CD4-positive, CD25-positive, alpha-beta regulatory T cell (primary cell): Measurements from ENCODE around the gene JPH2. TPM values are rescaled to one million over a fixed set of nuclear protein-coding genes. Genes with fewer than 3 reads are reported as not detected.

Experiments used
- ATAC-seq, 2 donors: fragments of 150-1000 bp; cut with Tn5 transposase; one replicate each; pipeline ENCODE4 v1.10.0; 2021; ENCODE audit warnings: low read depth in 2 of 2, moderate number of reproducible peaks in 2 of 2, moderate library complexity in 1 of 2
- DNase-seq, 3 donors: peaks; one replicate each; pipeline versions ENCODE4 v3.0.0 to v3.0.0-alpha.2; 2012 to 2022; ENCODE audit warnings: mixed read lengths in 1 of 3
- H3K27ac ChIP-seq: one replicate; pipeline ENCODE4 v1.7.0; 2013; ENCODE audit warnings: mild to moderate bottlenecking, low read length; ENCODE audit not compliant: insufficient read depth, poor library complexity, severe bottlenecking
- H3K27me3 ChIP-seq: one replicate; pipeline ENCODE4 v1.7.0; 2013; ENCODE audit warnings: low read length; ENCODE audit not compliant: control insufficient read depth, insufficient read depth
- H3K36me3 ChIP-seq: one replicate; pipeline ENCODE4 v1.7.0; 2013; ENCODE audit warnings: mild to moderate bottlenecking, low read length, moderate library complexity; ENCODE audit not compliant: control insufficient read depth, insufficient read depth
- H3K4me1 ChIP-seq: 2 replicates; pipeline ENCODE4 v1.7.0; 2013; ENCODE audit warnings: mild to moderate bottlenecking, low read length; ENCODE audit not compliant: insufficient read depth, control insufficient read depth, poor library complexity, severe bottlenecking
- H3K4me3 ChIP-seq: one replicate; pipeline ENCODE4 v1.7.0; 2013; ENCODE audit warnings: low read depth, mild to moderate bottlenecking, low read length, moderate library complexity
- H3K9me3 ChIP-seq, 2 experiments: 1 replicate in 1 of 2; 2 replicates in 1 of 2; pipeline ENCODE4 v1.7.0; 2013; ENCODE audit warnings: low read length in 2 of 2, mild to moderate bottlenecking in 1 of 2, moderate library complexity in 1 of 2; ENCODE audit not compliant: control insufficient read depth in 2 of 2
- H3K27ac Mint-ChIP-seq, 3 donors: one replicate each; pipeline ENCODE4 v1.8.0; 2020 to 2022; ENCODE audit warnings: mild to moderate bottlenecking in 3 of 3, mixed read lengths in 3 of 3, moderate library complexity in 2 of 3
- H3K27me3 Mint-ChIP-seq: one replicate; pipeline ENCODE4 v1.8.0; 2022; ENCODE audit warnings: mild to moderate bottlenecking, mixed read lengths
- H3K36me3 Mint-ChIP-seq: one replicate; pipeline ENCODE4 v1.8.0; 2020; ENCODE audit warnings: mixed read lengths
- H3K4me1 Mint-ChIP-seq, 4 donors: one replicate each; pipeline ENCODE4 v1.8.0; 2020 to 2022; ENCODE audit warnings: mixed read lengths in 4 of 4, mild to moderate bottlenecking in 1 of 4
- H3K4me3 Mint-ChIP-seq, 4 donors: one replicate each; pipeline ENCODE4 v1.8.0; 2020 to 2022; ENCODE audit warnings: mild to moderate bottlenecking in 4 of 4, mixed read lengths in 4 of 4, moderate library complexity in 3 of 4
- H3K9me3 Mint-ChIP-seq, 7 donors: one replicate each; pipeline ENCODE4 v1.8.0; 2020 to 2022; ENCODE audit warnings: mixed read lengths in 7 of 7, mild to moderate bottlenecking in 3 of 7, moderate library complexity in 2 of 7
- polyA plus RNA-seq, 4 donors: library from polyadenylated mRNA; unstranded; fragments of 300-500 nt; fragmentation: Illumina TruSeq; gene quantifications; one replicate each; pipeline ENCODE4 v1.2.3, GENCODE V29; 2021
- total RNA-seq: library from RNA; stranded (reverse); gene quantifications from one replicate; pipeline ENCODE4 v1.2.3, GENCODE V29; 2022

The JPH2 gene
- total and polyA plus RNA-seq, 5 donors from 2014 or later = not detected

DNA sequence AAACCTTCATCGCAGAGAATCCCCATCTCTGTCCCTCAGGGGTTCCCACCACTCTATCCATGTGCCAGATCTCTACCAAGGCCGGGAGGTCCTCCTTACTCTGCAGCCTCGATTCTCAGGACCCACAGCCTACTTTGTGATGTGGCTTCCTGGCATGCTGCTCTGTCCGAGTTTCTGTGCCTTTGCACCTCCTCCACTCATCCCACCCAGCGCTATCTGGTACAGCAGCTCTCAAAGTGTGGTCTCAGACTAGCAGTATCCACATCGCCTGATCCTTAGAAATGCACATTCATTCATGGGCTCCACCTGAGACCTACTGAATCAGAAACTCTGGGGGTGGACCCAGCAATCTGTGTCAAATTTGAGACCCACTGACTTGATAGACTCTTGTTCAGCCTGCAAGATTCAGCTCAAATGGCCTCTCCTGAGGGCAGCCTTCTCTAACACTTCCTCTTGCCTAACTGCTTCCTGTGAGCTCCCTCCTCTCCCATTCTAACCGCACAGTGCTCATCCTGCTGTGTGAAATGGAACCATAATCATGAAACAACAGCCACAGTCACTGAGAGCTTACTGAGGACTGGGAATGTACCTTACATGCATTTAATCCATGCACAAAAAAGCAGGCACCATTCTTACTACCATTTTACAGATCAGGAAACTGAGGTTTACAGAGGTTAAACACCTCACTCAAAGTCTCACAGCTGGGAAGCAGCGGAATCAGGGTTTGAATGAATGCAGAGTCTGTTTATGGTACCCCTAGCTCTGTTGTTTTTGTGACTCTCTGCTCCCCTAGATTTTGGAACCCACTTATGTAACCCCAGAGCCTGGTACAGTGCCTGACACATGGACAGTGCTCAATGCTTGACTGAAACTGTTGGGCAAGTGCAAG is 69.4 kb downstream of the JPH2 start:
- Histone ChIP-seq H3K9me3 (no peaks in the 10 kb centered on the region), H3K27ac (no peak overlapping the region)
- H3K27me3 Mint-ChIP-seq = peaks cover 29% of the 10 kb centered on the region

DNA sequence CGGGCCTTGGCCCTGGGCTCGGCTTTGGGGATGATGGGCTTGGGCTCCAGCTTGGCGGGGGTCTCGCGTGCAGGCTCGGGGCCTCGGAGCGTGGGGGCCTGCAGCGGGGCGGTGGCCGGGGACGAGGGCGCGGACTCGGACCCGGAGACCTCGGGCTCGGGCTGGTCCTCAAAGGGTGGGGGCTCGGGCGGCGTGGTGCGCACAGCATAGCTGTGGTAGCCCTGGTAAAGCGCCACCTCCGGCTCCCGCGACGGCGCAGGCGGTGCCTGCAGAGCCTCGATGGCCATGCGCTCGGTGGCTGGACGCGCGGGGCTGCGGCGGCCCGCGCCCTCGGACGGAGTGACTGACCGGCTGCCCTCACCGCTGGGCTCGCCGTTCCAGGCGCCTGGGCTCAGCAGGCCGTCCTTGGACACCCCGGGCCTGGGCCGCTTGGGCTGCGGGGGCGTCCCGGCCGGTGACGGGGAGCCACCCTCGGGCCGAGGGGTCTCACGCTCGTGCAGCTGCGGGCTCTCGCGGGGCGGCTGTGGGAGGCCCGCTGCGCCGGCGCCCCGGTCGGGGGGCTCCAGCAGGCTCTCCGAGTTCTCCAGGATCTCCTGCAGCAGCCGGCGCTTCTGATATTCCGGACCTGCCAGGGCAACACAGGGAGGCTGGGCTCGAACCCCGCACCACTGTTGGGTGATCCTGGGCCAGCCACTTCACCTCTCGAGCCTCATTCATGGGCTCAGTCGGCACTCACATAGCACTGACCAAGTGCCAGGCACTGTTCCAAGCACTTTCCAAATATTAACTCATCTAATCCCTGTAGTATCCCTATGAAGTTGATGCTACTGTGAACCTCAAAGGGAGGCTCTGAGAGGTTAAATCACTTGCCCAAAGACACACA is 71.0 kb downstream of the JPH2 start:
- Mint-ChIP-seq H3K36me3 (no peaks in the 10 kb centered on the region), H3K9me3 (no peaks in the 10 kb centered on the region), H3K4me1 (peaks cover 0 to 7% (median 4%) of the 10 kb centered on the region in 4 donors), H3K4me3 (no peak overlapping the region), H3K27ac (no peak overlapping the region), H3K27me3 (peaks cover 32% of the 10 kb centered on the region)
- H3K36me3 ChIP-seq = no peaks in the 10 kb centered on the region
- no peak overlapping the region for H3K27ac ChIP-seq
- peaks cover 4% of the 10 kb centered on the region for H3K4me1 ChIP-seq
- H3K4me3 ChIP-seq = no peak overlapping the region
- H3K27me3 ChIP-seq = peaks cover 7% of the 10 kb centered on the region
- DNase-seq (no peak), ATAC-seq (no peak)
- no peaks in the 10 kb centered on the region for H3K9me3 ChIP-seq

More for the DNA sequence above, 69.4 kb downstream of the JPH2 start:
- no peaks in the 10 kb centered on the region for H3K36me3 ChIP-seq
- ATAC-seq = no peak
- no peaks in the 10 kb centered on the region for H3K9me3 Mint-ChIP-seq
- H3K36me3 Mint-ChIP-seq = no peaks in the 10 kb centered on the region
- peaks cover 0 to 7% (median 4%) of the 10 kb centered on the region in 4 donors for H3K4me1 Mint-ChIP-seq
- H3K4me1 ChIP-seq = peaks cover 4% of the 10 kb centered on the region
- DNase-seq = no peak
- H3K27me3 ChIP-seq = peaks cover 12% of the 10 kb centered on the region
- H3K4me3 ChIP-seq = no peak overlapping the region
- H3K27ac Mint-ChIP-seq = no peak overlapping the region
- no peak overlapping the region for H3K4me3 Mint-ChIP-seq

DNA sequence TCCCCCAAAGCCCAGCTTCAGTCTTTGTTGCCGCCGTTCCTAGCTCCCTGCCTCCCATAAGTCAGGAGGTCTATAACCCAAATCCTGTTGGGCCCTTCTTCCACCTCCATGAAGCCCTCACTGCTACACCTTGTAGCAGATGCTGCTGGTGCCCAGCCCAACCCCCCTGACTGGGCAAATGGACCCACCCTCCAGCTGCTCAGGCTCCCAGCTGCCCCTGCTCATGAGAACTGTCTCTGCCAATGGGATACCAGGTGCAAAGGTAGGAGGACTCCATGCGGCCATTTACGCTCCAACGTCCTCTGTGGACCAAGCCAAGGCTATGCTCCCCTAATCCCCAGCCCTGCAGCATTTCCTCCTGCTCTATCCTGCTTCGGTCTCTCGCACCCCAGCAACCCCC is 71.8 kb downstream of the JPH2 start:
- peaks cover 30% of the 10 kb centered on the region for H3K27me3 Mint-ChIP-seq
- peaks cover 0 to 7% (median 4%) of the 10 kb centered on the region in 4 donors for H3K4me1 Mint-ChIP-seq
- peaks cover 4% of the 10 kb centered on the region for H3K4me1 ChIP-seq
- no peak for DNase-seq
- H3K27ac ChIP-seq = no peak overlapping the region
- no peak for ATAC-seq
- H3K36me3 ChIP-seq = no peaks in the 10 kb centered on the region
- H3K9me3 Mint-ChIP-seq = no peaks in the 10 kb centered on the region
- H3K27ac Mint-ChIP-seq = no peak overlapping the region
- H3K9me3 ChIP-seq = no peaks in the 10 kb centered on the region
- peaks cover 7% of the 10 kb centered on the region for H3K27me3 ChIP-seq
- H3K4me3 Mint-ChIP-seq = no peak overlapping the region
- no peak overlapping the region for H3K4me3 ChIP-seq
- H3K36me3 Mint-ChIP-seq = no peaks in the 10 kb centered on the region

DNA sequence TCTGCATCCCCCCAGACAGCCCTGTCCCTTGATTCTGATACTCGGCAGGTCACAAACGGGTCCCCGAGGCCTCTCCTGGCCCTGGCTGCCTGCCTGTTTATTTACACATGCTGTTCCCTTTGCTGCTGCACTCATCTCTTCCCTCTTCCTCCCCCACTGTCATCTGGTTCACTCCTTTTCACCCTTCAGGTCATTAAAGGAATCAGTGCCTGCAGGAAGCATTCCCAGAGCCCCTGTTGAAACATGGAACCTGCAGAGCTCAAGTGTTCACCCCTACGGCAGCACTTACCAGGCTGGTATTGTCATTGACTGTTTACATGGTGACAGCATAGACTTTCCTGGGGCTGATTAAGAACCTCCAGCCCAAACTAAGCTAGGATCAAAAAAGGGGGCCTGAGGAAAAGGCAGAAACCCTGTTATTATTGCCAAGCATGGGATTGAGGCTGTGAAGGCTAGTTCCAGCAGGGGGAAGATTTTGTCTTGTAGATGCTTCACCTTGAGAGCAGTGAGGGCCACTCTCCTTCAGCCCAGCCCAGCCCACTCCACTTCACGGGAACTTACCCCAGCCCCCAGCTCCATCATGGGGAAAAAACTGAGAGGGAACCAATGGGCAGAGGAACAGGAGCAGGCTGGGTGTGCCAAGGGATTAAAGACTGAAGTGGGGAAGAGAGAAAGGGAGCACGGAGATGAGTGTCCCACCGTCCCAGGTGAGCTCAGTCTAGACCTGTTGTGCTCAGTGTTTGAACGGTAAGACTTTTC is 73.2 kb downstream of the JPH2 start:
- peaks cover 4% of the 10 kb centered on the region for H3K4me1 ChIP-seq
- H3K36me3 Mint-ChIP-seq = no peaks in the 10 kb centered on the region
- H3K27me3 ChIP-seq = peaks cover 12% of the 10 kb centered on the region
- no peak overlapping the region for H3K4me3 ChIP-seq
- H3K27me3 Mint-ChIP-seq = peaks cover 36% of the 10 kb centered on the region
- no peak overlapping the region for H3K4me3 Mint-ChIP-seq
- no peaks in the 10 kb centered on the region for H3K9me3 ChIP-seq
- H3K27ac ChIP-seq = no peak overlapping the region
- ATAC-seq = no peak
- no peak overlapping the region for H3K27ac Mint-ChIP-seq
- no peaks in the 10 kb centered on the region for H3K36me3 ChIP-seq
- peaks cover 0 to 7% (median 4%) of the 10 kb centered on the region in 4 donors for H3K4me1 Mint-ChIP-seq
- peaks cover 0 to 4% (median 0%) of the 10 kb centered on the region in 7 donors for H3K9me3 Mint-ChIP-seq
- DNase-seq = no peak

DNA sequence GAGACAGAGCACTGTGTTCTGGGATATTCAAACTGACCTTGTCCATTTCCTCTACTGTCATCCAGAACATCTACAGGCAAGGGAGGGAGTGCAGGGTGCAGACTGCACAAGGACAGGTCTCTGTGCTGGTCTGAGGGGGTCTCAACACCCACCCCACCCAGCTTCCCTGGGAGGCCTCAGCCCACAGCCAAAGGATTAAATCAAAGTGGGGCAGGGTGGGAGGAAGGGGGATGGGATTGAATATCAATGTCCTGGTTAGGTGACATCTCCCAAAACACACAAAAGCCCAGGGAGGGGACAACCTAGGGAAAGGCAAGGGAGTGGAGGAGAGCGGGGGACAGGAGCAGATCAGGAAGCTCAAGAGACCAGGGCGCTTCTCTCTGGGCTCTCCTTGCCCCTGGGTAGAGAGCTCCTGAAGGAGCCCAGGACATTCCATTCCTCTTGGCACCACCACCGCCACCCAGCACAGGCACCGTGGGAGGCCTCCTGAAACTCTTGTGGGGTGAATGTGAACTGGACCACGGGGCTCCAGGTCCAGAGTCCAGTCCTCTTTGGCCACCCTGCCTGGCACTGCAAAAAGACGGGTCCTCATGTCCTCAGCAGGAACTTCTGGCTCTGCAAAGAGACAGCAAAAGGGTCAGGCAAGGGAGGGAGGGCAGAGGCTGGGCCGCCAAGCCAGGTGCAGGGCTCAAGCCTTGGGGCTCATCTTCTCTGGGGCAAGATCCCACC is 73.9 kb downstream of the JPH2 start:
- Histone ChIP-seq H3K4me1 (peaks cover 4% of the 10 kb centered on the region), H3K27ac (no peak overlapping the region), H3K27me3 (peaks cover 15% of the 10 kb centered on the region), H3K36me3 (no peaks in the 10 kb centered on the region), H3K4me3 (no peak overlapping the region), H3K9me3 (peaks cover 3 to 5% of the 10 kb centered on the region in 2 experiments)
- H3K27ac Mint-ChIP-seq = no peak overlapping the region
- peaks cover 0 to 7% (median 4%) of the 10 kb centered on the region in 4 donors for H3K4me1 Mint-ChIP-seq
- peaks cover 0 to 9% (median 1%) of the 10 kb centered on the region in 7 donors for H3K9me3 Mint-ChIP-seq
- H3K4me3 Mint-ChIP-seq = no peak overlapping the region
- peaks cover 37% of the 10 kb centered on the region for H3K27me3 Mint-ChIP-seq
- no peaks in the 10 kb centered on the region for H3K36me3 Mint-ChIP-seq
- DNase-seq (no peak), ATAC-seq (no peak)

DNA sequence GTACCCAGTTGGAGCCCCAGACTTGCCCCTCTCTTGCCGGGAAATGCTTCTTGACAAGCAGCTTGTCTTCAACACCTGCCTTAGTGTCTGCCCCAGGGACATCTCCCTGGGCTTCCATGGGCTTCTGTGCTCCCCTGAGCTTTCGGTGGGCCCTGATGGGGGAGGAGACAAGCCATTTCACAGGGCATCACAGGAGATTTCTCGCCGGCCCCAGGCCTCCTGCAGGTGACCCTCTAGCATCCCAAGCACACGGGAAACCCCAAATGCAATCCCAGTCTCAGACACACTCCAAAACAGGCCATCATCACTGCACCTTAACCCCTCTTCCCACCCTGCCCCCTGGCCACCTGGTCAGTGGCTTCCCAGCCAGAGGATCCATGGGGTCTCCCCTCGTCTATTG is 74.5 kb downstream of the JPH2 start:
- H3K36me3 ChIP-seq = no peaks in the 10 kb centered on the region
- peaks cover 4% of the 10 kb centered on the region for H3K4me1 ChIP-seq
- Mint-ChIP-seq H3K27ac (no peak overlapping the region), H3K4me3 (no peak overlapping the region), H3K36me3 (no peaks in the 10 kb centered on the region), H3K4me1 (peaks cover 0 to 7% (median 4%) of the 10 kb centered on the region in 4 donors), H3K9me3 (peaks cover 0 to 15% (median 2%) of the 10 kb centered on the region in 7 donors), H3K27me3 (peaks cover 37% of the 10 kb centered on the region)
- peaks cover 8 to 11% of the 10 kb centered on the region in 2 experiments for H3K9me3 ChIP-seq
- H3K4me3 ChIP-seq = no peak overlapping the region
- no peak for DNase-seq
- no peak for ATAC-seq
- H3K27me3 ChIP-seq = peaks cover 15% of the 10 kb centered on the region
- no peak overlapping the region for H3K27ac ChIP-seq
